ENCODE measurements around the gene S100A7A. TPM values are rescaled to one million over a fixed set of nuclear protein-coding genes. Genes with fewer than 3 reads are reported as not detected.
"Not testable (repeated sequence)": the region's sequence is repeated elsewhere in the genome, so short reads cannot be mapped to it uniquely, and the experiment has no call there.

The S100A7A gene
- total RNA-seq, 1 donor from 2014 or later = not detected

DNA sequence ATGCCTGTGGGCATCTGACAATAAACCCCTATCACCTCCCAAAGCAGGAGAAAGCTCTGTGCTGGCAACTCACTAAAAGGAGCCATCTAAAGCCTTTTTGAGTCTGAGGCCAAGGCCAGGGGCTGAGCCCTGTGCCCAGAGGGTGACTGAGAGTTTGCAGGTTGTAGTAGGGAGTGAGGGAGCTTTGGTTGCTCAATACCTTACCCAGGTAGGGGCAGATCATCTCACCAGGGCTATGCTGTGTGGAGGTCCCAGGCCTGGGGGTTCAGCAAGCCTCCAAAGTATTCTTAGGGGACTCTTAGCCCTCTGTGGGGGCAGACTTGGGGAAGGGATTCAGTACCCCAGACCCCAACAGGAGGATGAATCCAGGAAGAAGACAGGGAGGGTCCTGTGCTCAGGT lies 23.0 kb downstream of the S100A7A start:
- DNase-seq (ENCODE audit: low read depth) (no peak), FAIRE-seq (no peak)
- peaks cover 6% of the 10 kb centered on the region for H3K27me3 ChIP-seq (ENCODE audit: control insufficient read depth, insufficient read depth, low read length)
- H3K36me3 ChIP-seq (ENCODE audit: control insufficient read depth, insufficient read depth, low read length) = no peaks in the 10 kb centered on the region
- TF ChIP-seq CTCF (IDR thresholded peaks at IDR 0.05; ENCODE audit: insufficient read depth, low read length, severe bottlenecking) = no peak
- no peak overlapping the region for H3K4me3 ChIP-seq (ENCODE audit: low read depth, low read length)

DNA sequence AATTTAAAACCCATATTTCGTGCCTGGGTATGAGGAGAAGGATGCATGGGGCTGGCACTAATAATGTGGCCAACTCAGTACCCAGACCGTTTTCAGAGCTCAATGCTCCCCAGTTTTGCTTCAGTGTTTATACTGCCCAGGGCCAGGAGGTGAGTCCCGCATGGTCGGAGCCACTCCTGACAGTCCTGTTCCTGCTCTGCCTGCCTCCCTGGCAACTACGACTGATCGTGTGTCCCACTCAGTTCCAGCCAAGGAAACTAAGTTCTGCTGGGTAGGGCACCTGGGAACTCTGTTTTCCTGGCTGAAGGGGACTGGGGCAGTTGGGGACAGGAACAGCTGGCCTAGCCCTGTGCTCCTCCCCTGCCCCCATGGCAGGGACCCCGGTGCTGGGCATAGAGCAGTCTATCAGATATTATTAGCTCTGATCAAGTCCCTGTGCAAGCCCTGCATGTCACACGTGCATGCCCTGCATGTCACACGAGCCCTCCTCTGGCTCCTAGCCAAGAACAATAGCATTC lies 25.0 kb downstream of the S100A7A start:
- no peak for TF ChIP-seq CTCF (IDR thresholded peaks at IDR 0.05; ENCODE audit: insufficient read depth, low read length, severe bottlenecking)
- no peak for FAIRE-seq
- peaks cover 3% of the 10 kb centered on the region for H3K27me3 ChIP-seq (ENCODE audit: control insufficient read depth, insufficient read depth, low read length)
- no peaks in the 10 kb centered on the region for H3K36me3 ChIP-seq (ENCODE audit: control insufficient read depth, insufficient read depth, low read length)
- no peak for DNase-seq (ENCODE audit: low read depth)
- H3K4me3 ChIP-seq (ENCODE audit: low read depth, low read length) = no peak overlapping the region

DNA sequence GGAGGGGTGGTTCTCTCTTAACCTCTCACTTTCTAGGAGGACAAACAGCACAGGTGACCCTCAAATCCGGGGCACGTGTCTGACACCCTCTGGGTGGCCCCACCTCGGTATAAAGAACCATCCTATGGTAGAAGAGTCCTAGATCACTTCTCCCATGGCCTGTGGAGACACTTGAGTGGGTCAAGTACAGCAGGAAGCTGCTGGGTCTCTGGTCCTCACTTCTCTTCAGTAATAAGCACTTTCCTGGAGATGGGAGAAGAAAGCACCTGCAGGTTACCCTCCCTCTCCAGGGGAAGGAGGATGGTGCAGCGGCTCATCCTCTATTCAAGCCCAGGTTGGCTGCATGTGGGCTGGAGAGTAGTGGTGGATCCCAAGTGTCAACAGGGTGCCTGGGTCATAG lies 27.2 kb downstream of the S100A7A start:
- DNase-seq (ENCODE audit: low read depth) (no peak), FAIRE-seq (no peak)
- no peak for TF ChIP-seq CTCF (IDR thresholded peaks at IDR 0.05; ENCODE audit: insufficient read depth, low read length, severe bottlenecking)
- Histone ChIP-seq H3K27me3 (ENCODE audit: control insufficient read depth, insufficient read depth, low read length) (peaks cover 3% of the 10 kb centered on the region), H3K36me3 (ENCODE audit: control insufficient read depth, insufficient read depth, low read length) (no peaks in the 10 kb centered on the region), H3K4me3 (ENCODE audit: low read depth, low read length) (no peak overlapping the region)

GRCh38 chr1:153444078-153444477 lies 27.8 kb downstream of the S100A7A start:
- DNase-seq (ENCODE audit: low read depth) (no peak), FAIRE-seq (no peak)
- Histone ChIP-seq H3K4me3 (ENCODE audit: low read depth, low read length) (no peak overlapping the region), H3K36me3 (ENCODE audit: control insufficient read depth, insufficient read depth, low read length) (no peaks in the 10 kb centered on the region), H3K27me3 (ENCODE audit: control insufficient read depth, insufficient read depth, low read length) (peaks cover 3% of the 10 kb centered on the region)
- no peak for TF ChIP-seq CTCF (IDR thresholded peaks at IDR 0.05; ENCODE audit: insufficient read depth, low read length, severe bottlenecking)

DNA sequence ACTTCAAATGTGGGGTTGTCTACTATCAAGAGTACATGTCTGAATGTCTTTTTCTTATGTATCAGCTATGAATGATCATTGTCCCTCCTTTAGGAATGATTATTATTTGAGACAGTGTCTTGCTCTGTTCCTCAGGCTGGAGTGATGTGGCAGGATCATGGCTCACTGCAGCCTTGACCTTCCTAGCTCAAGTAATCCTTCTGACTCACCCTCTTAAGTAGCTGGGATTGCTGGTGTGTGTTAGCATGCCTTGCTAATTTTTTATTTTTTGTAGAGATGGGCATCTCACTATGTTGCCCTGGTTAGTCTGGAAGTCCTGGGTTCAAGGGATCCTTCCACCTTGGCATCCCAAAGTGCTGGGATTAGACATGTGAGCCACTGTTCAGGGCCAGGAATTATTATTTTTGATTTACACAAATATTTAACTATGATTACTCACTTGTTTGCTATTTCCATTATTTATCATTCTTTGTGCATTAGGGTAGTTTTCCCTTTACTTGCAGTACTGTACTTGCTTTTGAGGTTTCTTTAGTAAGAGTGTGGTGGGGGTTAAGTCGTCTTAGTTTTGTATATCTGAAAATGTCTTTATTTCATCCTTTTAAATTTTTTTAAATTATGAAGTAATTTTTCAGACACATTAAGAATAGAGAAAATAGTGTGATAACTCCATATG lies 31.3 kb downstream of the S100A7A start:
- no peak overlapping the region for H3K4me3 ChIP-seq (ENCODE audit: low read depth, low read length)
- peaks cover 1% of the 10 kb centered on the region for H3K27me3 ChIP-seq (ENCODE audit: control insufficient read depth, insufficient read depth, low read length)
- DNase-seq (ENCODE audit: low read depth) (peak; percentile 79), FAIRE-seq (peak; percentile 7)
- no peaks in the 10 kb centered on the region for H3K36me3 ChIP-seq (ENCODE audit: control insufficient read depth, insufficient read depth, low read length)
- TF ChIP-seq CTCF (IDR thresholded peaks at IDR 0.05; ENCODE audit: insufficient read depth, low read length, severe bottlenecking) = no peak

GRCh38 chr1:153448851-153449250 lies 32.5 kb downstream of the S100A7A start:
- DNase-seq (ENCODE audit: low read depth); H3K27me3 ChIP-seq (ENCODE audit: control insufficient read depth, insufficient read depth, low read length); H3K4me3 ChIP-seq (ENCODE audit: low read depth, low read length); H3K36me3 ChIP-seq (ENCODE audit: control insufficient read depth, insufficient read depth, low read length): not testable (repeated sequence)
- peak; percentile 96 for FAIRE-seq
